CD4-positive, alpha-beta T cell treated with Interleukin-4 for 1 hour (primary cell): ENCODE data around the gene GNAQ.

Experiments
- DNase-seq, 2 donors: peaks; one replicate each; pipeline ENCODE4 v3.0.0-alpha.2; 2020 to 2022

Gene GNAQ

DNA sequence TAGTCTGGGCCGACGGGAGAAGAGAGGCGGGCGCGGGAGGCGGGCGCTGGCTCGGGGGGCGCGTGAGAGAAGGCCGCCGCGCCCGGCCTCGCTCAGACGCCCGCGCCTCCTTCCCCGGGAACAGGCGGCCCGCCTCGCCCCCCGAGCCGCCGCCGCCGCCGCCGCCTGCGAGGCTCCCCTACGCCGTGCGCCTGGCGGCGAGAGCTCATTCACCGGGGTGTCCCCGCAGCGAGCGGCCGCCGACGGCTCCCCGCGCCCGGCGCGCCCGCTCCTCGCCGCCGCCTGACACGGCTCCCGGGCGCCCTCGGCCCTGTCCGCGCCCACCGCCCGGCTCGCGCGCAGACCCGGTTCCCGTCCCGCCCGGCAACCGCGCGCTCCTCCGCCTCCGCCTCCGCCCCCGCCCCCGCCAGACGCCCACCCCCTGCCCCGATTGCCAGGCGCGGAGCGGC is at the start of gene GNAQ:
Gene GNAQ, minus strand, starts transcription at position 368 of the 449 bp plus-strand sequence. CDS start 576 bp downstream, outside the sequence.
- DNase-seq = peak in 1 of 2 donors; percentile 15

GRCh38 chr9:78074385-78075291 is 43.0 kb upstream of the GNAQ start:
- DNase-seq = peak in 1 of 2 donors; percentile 40

DNA sequence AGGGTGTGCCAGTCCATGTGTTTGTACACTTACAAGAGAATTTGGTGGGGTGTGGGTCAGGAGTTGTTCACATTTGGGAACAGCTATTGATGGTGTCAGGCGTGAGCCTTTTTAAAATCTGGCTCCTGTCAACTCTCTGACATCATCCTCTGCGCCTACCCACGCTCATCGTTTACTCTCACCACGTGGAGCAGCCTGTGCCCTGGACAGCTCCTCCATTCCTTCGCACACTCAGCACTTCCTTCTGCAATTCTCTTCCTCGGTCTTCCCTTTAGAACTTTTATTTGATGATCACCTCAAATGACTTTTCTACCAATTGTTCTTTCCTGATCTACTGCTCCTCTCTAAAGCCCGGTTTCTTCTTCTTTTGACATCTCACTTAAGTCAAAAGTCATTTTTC is 42.1 kb upstream of the GNAQ start:
- no peak for DNase-seq

DNA sequence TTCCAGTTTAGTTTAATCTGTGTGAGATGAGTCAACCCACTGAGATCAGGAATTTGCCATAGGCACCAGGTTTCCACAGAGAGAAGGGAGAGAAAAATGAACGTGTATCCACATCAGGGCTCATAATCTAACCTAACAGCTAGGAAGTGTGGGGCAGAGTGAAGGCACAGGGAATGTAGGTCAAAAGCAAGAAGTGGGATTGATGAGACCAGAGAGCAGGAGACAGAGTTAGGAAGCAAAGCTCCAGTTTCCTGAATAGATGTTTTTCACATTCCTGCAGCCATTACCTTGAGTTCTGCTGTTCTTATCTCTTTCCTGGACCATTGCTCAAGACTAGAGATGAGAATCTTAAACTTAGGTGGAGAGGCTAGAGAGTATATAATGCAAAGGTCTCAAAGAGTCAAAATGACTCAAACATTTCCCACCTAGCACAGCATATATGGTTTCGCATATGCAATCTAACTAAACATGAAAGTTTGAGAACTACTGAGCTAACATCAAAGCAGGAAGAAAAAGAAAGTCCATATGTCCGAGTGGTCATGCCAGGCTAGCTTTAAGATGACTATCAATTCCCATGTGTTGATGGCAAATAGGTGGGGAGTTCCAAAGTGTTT is 41.1 kb upstream of the GNAQ start:
- DNase-seq = no peak

DNA sequence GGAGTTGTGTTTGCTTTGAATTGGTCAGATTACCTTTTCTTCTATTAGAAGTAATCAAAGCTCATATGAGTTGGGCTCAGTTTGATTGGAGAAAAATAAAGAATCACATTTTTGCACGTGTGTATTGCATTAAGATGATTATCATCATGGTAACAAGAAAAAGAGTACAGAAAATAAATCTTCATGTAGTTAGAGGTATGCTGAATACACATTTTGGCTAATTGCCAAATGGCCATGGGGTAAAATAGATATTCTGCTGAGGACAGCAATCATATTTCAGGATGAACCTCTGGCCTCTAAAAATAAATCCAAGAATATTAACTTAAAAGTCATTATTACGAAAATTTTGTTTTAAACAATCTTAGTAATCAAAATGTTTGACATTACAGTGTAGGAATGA is 38.9 kb upstream of the GNAQ start:
- DNase-seq = no peak

GRCh38 chr9:78064075-78064474 is 32.5 kb upstream of the GNAQ start:
- DNase-seq = no peak

- DNase-seq = no peak
Measured at GRCh38 chr9:78062710-78063109, 31.1 kb upstream of the GNAQ start.

DNA sequence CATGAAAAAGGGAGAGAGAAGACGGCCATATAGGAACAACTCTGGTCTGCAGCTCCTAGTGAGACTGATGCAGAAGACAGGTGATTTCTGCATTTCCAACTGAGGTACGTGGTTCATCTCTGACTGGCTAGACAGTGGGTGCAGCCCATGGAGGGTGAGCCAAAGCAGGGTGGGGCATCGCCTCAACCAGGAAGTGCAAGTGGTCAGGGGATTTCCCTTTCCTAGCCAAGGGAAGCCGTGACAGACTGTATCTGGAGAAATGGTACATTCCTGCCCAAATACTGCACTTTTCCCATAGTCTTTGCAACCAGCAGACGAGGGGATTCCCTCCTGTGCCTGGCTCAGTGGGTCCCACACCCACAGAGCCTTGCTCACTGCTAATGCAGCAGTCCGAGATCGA is 22.6 kb upstream of the GNAQ start:
- peak; percentile 45 to 48 for DNase-seq

DNA sequence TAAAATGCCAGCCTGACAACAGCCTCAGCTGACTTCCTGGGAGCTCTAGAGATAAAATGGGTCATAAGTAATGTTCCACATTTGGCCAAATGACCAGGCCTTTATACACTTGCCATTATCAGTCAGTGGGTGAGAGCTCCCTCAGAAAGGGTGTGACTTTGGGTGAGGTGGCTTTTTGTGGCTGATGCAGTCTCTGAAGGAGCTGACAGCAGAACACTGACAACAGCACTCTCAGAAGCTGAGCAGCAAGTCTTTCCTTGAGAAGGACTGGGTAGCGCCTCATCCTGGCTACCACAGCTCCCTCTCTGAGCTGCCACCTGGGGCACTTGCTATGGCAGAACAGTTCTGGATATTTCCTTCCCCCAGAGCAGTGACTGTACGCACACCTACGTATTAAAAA is 22.0 kb upstream of the GNAQ start:
- DNase-seq = no peak

DNA sequence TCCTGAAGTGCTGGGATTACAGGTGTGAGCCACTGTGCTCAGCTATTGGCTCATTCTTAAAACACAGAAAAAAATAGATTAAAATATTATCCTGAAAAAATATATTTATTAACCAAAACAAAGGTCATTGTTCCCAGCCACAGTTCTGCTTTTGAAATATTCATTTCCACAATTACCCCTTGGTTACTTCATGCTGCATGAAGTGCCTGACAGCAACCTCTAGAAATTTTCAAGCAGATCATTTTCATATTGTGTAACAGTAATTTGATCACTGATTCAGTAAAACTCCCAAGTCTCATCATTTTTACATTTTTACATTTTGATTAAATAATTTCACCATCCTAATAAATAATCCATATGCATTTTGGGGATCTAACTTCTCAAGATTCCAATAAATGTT is 18.8 kb upstream of the GNAQ start:
- no peak for DNase-seq

GRCh38 chr9:78049484-78049883 is 17.9 kb upstream of the GNAQ start:
- DNase-seq = no peak

DNA sequence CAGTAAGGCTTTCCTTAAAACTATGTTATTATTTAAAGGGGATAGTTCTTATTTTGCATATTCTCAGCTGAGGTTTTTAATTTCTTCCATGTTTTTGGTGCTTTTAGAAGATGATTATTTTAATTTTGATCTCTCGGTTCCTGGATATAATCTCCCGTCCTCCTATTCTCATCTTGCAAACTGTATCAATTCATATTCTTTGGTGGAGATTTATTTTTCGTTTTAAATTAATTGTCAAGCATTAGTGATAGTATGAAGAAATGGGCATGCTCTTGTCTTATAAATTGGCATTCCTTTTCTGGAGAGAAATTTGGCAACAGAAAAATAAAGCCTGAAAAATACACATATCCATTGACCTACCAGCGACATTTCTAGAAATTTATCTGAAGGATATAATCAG is 15.5 kb upstream of the GNAQ start:
- no peak for DNase-seq

DNA sequence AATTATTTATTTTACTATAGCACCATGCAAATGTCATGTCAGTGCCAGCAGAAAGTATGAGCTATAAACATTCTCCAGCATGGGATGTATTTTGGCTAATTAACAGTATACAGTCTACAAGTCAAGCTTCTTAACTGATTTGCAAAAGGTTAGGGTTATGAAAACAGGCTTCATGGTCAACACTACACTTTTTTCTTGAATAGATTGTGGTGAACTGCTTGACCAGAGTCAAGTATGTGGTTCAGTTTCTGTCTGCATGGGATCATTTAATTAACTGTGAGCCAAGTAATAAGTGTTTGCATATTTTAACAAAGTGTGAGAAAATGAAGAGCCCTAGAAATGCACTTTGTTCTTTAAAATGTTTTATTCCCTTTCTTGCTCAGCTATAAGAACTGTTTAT is 14.5 kb upstream of the GNAQ start:
- no peak for DNase-seq

DNA sequence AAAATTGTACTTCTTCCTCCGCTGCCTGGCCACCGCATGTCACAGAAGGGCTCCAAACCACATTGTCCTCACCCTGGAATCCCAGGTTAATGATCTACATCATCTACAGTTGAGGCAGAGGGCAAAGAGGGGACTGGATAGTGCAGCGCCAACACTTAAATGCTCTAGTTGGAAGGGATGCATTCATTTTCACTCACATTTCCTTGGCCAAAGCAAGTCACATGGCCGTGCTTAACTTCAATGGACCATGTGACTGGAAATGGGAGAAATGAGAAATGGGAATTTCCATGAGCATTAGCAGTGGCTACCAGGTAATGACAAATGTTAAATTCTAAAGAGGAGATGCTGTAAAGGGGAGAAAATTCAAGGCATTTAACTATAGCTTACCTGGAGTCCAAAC is 13.3 kb upstream of the GNAQ start:
- DNase-seq = no peak

GRCh38 chr9:78044189-78044588 is 12.6 kb upstream of the GNAQ start:
- DNase-seq = no peak

DNA sequence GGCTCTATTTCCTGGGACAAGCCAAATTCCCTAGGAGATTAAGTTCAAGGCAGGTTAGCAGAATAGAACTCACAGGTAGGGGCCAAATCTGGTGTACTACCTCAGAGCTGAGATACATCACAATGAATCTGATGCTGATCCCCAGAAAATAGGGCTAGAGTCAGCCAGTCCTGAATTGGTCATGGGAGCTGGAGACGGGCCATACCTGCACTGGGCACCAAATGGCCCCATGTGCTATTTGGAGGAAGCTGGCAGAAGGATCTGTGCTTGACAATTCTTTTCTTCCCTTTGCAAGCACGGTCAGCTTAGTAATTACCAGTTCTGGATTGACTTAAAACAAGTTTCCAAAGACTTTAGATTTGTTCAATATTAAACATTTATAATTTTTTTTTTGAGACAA is 10.4 kb upstream of the GNAQ start:
- no peak for DNase-seq

DNA sequence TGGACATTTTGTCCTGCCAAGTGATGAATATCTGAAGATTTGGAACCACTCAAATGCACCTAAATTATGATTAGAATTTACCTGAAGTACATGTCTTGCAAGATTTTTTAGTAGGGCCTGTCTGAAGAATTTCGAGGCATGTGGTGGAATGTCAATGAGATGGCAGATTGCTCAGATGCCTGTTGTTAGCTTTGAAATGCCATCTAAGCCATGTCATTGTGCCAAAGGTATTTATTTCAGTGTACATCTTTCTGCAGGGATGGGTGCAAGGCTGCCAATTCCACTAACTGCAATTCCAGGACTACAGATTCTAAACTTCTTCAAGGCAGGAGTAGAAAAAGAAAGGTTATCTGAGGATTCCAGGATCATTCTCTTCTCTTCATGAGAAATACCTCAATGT is 9.1 kb upstream of the GNAQ start:
- DNase-seq = no peak

GRCh38 chr9:78038620-78039300 is 7.1 kb upstream of the GNAQ start:
- no peak for DNase-seq

DNA sequence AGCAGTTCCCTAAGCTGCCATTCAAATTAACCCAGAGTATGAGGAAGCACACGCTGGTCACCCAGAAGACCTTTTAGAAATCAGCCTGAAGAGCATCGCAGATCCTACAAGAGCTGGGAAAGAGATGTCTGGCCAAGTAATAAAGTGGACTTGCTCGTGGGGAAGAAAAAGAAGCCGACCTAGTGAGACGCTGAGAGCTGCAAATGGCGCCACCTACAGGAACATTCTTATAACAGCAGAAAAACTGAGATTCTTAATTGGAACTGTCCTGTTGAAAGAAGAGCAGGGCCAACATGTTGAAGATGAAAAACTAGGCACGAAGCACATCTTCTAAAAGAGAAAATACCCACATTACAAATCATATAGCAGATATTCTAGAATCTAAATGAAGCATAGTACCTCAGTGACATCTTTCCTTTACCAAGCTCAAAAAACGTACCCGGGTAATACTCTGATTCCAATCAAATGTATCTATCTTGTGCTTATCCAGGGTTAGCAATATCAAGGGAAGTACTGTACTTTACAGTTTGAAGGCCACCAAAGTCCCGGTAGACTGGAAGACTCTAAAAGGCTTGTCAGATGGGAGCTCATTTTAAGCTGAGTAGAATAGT is 3.9 kb upstream of the GNAQ start:
- DNase-seq = peak; percentile 63 to 76

GRCh38 chr9:78033870-78034269 is 2.3 kb upstream of the GNAQ start:
- DNase-seq = no peak

- peak in 1 of 2 donors; percentile 50 for DNase-seq
Measured at GRCh38 chr9:78032730-78033457, 1.3 kb upstream of the GNAQ start.

DNA sequence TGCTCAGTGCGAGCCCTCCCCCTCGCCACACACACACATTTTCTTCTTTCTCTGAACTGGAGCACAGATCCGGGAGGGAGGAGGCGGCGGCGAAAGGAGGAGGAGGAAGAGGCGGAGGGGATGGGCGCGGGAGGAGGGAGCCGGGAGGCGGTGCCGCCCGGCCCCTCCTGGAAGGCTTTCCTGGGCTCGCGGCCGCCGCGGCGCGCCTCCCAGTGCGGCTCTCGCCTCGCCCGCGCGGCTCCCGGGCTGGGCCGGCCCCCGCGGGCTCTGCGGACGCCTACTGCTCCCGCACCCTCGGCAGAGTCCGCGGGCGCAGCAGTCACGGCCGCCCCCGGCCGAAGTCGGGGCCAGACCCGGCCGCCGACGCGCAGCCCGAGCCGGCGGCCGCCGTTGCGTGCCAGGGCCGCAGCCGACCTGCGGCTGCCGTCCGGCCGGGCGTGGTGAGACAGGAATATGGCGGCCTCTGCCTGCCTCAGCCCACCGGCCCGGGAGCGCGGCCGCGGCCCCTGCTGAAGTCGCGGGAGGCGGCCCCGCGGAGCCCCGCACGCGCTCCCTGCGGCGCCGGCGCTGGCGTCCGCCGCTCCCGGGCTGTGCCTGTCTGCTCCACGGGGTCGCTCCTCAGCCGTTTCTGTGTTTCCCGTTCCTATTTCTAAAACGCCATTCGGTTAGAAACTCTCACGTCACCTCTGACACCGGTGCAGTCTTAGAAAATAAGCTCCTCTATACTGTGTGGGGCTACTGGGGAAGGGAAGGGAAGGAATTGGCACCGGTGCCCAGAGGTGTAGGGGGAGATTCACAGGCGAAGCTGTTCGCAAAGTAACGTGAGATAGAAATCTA is 500 bp upstream of the GNAQ start:
- DNase-seq = peak; percentile 79 to 80
